ENCODE results near the gene TMEM127. TPM values are rescaled to one million over a fixed set of nuclear protein-coding genes. Genes with fewer than 3 reads are reported as not detected.
"Not testable (repeated sequence)": the region's sequence is repeated elsewhere in the genome, so short reads cannot be mapped to it uniquely, and the experiment has no call there.

The TMEM127 gene
- total RNA-seq = 10 to 100 TPM; 23.8 to 25.4 TPM

- peaks cover 26% of the 10 kb centered on the region for H3K4me1 Mint-ChIP-seq
- peak; percentile 94 for ATAC-seq (replicated peaks)
- H3K9me3 Mint-ChIP-seq = no peaks in the 10 kb centered on the region
- no peaks in the 10 kb centered on the region for H3K27me3 Mint-ChIP-seq
- H3K36me3 Mint-ChIP-seq (ENCODE audit: low read depth) = peaks cover 87% of the 10 kb centered on the region
- peak within 1 kb of the TSS; percentile 89 for H3K27ac Mint-ChIP-seq
- peak within 1 kb of the TSS; percentile 92 for H3K4me3 Mint-ChIP-seq
Observed at GRCh38 chr2:96265840-96266679, at the start of gene TMEM127, which contains the start of gene CIAO1. TMEM127 (minus strand) TSS chr2:96265997; CDS start chr2:96265381, 616 bp downstream. CIAO1 (plus strand) TSS chr2:96266225; CDS start chr2:96266351, 126 bp downstream.

GRCh38 chr2:96315005-96315399, 49.2 kb upstream of the TMEM127 start:
- Mint-ChIP-seq H3K27ac (peak overlapping the region; percentile 75), H3K4me3 (peak overlapping the region; percentile 78), H3K9me3 (no peaks in the 10 kb centered on the region), H3K4me1 (peaks cover 32% of the 10 kb centered on the region), H3K36me3 (ENCODE audit: low read depth) (no peaks in the 10 kb centered on the region), H3K27me3 (no peaks in the 10 kb centered on the region)
- ATAC-seq (replicated peaks) = no peak

GRCh38 chr2:96308248-96308647, 42.5 kb upstream of the TMEM127 start:
- no peak for ATAC-seq (replicated peaks)
- Mint-ChIP-seq H3K27me3 (no peaks in the 10 kb centered on the region), H3K27ac (no peak overlapping the region), H3K4me1 (peaks cover 25% of the 10 kb centered on the region), H3K4me3 (no peak overlapping the region), H3K9me3 (no peaks in the 10 kb centered on the region), H3K36me3 (ENCODE audit: low read depth) (peaks cover 35% of the 10 kb centered on the region)

GRCh38 chr2:96306370-96306769, 40.6 kb upstream of the TMEM127 start:
- H3K4me1 Mint-ChIP-seq = peaks cover 33% of the 10 kb centered on the region
- peak overlapping the region; percentile 100 for H3K4me3 Mint-ChIP-seq
- no peak for ATAC-seq (replicated peaks)
- H3K36me3 Mint-ChIP-seq (ENCODE audit: low read depth) = peaks cover 54% of the 10 kb centered on the region
- no peaks in the 10 kb centered on the region for H3K27me3 Mint-ChIP-seq
- peak overlapping the region; percentile 100 for H3K27ac Mint-ChIP-seq
- H3K9me3 Mint-ChIP-seq = no peaks in the 10 kb centered on the region

GRCh38 chr2:96305979-96306308, 40.1 kb upstream of the TMEM127 start:
- Mint-ChIP-seq H3K27ac (peak overlapping the region; percentile 100), H3K4me3 (peak overlapping the region; percentile 100), H3K4me1 (peaks cover 33% of the 10 kb centered on the region), H3K36me3 (ENCODE audit: low read depth) (peaks cover 58% of the 10 kb centered on the region), H3K9me3 (no peaks in the 10 kb centered on the region), H3K27me3 (no peaks in the 10 kb centered on the region)
- ATAC-seq (replicated peaks) = no peak

GRCh38 chr2:96305091-96305978, 39.5 kb upstream of the TMEM127 start, which contains the start of gene SNRNP200:
SNRNP200 (minus strand) TSS chr2:96305546; CDS start chr2:96305437, 109 bp downstream.
- H3K4me3 Mint-ChIP-seq = peak within 1 kb of the TSS; percentile 100
- peaks cover 33% of the 10 kb centered on the region for H3K4me1 Mint-ChIP-seq
- H3K9me3 Mint-ChIP-seq = no peaks in the 10 kb centered on the region
- ATAC-seq (replicated peaks) = peak; percentile 99
- H3K27me3 Mint-ChIP-seq = no peaks in the 10 kb centered on the region
- H3K36me3 Mint-ChIP-seq (ENCODE audit: low read depth) = peaks cover 64% of the 10 kb centered on the region
- peak within 1 kb of the TSS; percentile 100 for H3K27ac Mint-ChIP-seq

GRCh38 chr2:96304606-96305005, 38.8 kb upstream of the TMEM127 start:
- no peak for ATAC-seq (replicated peaks)
- H3K27me3 Mint-ChIP-seq = no peaks in the 10 kb centered on the region
- peaks cover 71% of the 10 kb centered on the region for H3K36me3 Mint-ChIP-seq (ENCODE audit: low read depth)
- H3K9me3 Mint-ChIP-seq = no peaks in the 10 kb centered on the region
- H3K4me1 Mint-ChIP-seq = peaks cover 33% of the 10 kb centered on the region
- H3K4me3 Mint-ChIP-seq = peak overlapping the region; percentile 100
- H3K27ac Mint-ChIP-seq = peak overlapping the region; percentile 100

GRCh38 chr2:96301865-96302264, 36.1 kb upstream of the TMEM127 start:
- Mint-ChIP-seq H3K36me3 (ENCODE audit: low read depth) (peaks cover 99% of the 10 kb centered on the region), H3K27me3 (no peaks in the 10 kb centered on the region), H3K9me3 (no peaks in the 10 kb centered on the region), H3K27ac (peak overlapping the region; percentile 80), H3K4me3 (peak overlapping the region; percentile 100), H3K4me1 (peaks cover 38% of the 10 kb centered on the region)
- ATAC-seq (replicated peaks) = no peak

GRCh38 chr2:96296925-96297324, 31.1 kb upstream of the TMEM127 start:
- no peaks in the 10 kb centered on the region for H3K27me3 Mint-ChIP-seq
- no peak overlapping the region for H3K27ac Mint-ChIP-seq
- peaks cover 100% of the 10 kb centered on the region for H3K36me3 Mint-ChIP-seq (ENCODE audit: low read depth)
- ATAC-seq (replicated peaks) = no peak
- peaks cover 8% of the 10 kb centered on the region for H3K4me1 Mint-ChIP-seq
- no peaks in the 10 kb centered on the region for H3K9me3 Mint-ChIP-seq
- no peak overlapping the region for H3K4me3 Mint-ChIP-seq

GRCh38 chr2:96294271-96294670, 28.5 kb upstream of the TMEM127 start:
- not testable (repeated sequence) for H3K4me1 Mint-ChIP-seq; H3K27ac Mint-ChIP-seq; H3K4me3 Mint-ChIP-seq; ATAC-seq (replicated peaks); H3K9me3 Mint-ChIP-seq; H3K27me3 Mint-ChIP-seq
- H3K36me3 Mint-ChIP-seq (ENCODE audit: low read depth) = peaks cover 100% of the 10 kb centered on the region

GRCh38 chr2:96291751-96292150, 26.0 kb upstream of the TMEM127 start:
- no peak for ATAC-seq (replicated peaks)
- H3K4me3 Mint-ChIP-seq = no peak overlapping the region
- H3K9me3 Mint-ChIP-seq = no peaks in the 10 kb centered on the region
- no peaks in the 10 kb centered on the region for H3K27me3 Mint-ChIP-seq
- peaks cover 100% of the 10 kb centered on the region for H3K36me3 Mint-ChIP-seq (ENCODE audit: low read depth)
- no peak overlapping the region for H3K27ac Mint-ChIP-seq
- H3K4me1 Mint-ChIP-seq = peaks cover 4% of the 10 kb centered on the region

GRCh38 chr2:96287273-96287856, 21.6 kb upstream of the TMEM127 start:
- H3K9me3 Mint-ChIP-seq = no peaks in the 10 kb centered on the region
- ATAC-seq (replicated peaks) = peak; percentile 67
- H3K4me3 Mint-ChIP-seq = no peak overlapping the region
- peaks cover 4% of the 10 kb centered on the region for H3K4me1 Mint-ChIP-seq
- H3K36me3 Mint-ChIP-seq (ENCODE audit: low read depth) = peaks cover 100% of the 10 kb centered on the region
- H3K27me3 Mint-ChIP-seq = no peaks in the 10 kb centered on the region
- H3K27ac Mint-ChIP-seq = peak overlapping the region; percentile 63

- no peak for ATAC-seq (replicated peaks)
- Mint-ChIP-seq H3K9me3 (no peaks in the 10 kb centered on the region), H3K27me3 (no peaks in the 10 kb centered on the region), H3K36me3 (ENCODE audit: low read depth) (peaks cover 100% of the 10 kb centered on the region), H3K4me3 (no peak overlapping the region), H3K27ac (no peak overlapping the region), H3K4me1 (no peaks in the 10 kb centered on the region)
Observed at GRCh38 chr2:96276787-96277499, 11.1 kb upstream of the TMEM127 start.

Data from activated T-helper 17 cell treated with anti-CD3 and anti-CD28 coated beads, Interleukin-2, amount 50 U/mL, for 72 hours (primary cell).